ENCODE data around the gene CALHM3. TPM values are rescaled to one million over a fixed set of nuclear protein-coding genes. Genes with fewer than 3 reads are reported as not detected.

CALHM3 gene
- total and polyA plus RNA-seq, 2 of the 13 experiments (the other 11 are each of a cell fraction or from before 2014, with no cell fraction given), result not detected

DNA sequence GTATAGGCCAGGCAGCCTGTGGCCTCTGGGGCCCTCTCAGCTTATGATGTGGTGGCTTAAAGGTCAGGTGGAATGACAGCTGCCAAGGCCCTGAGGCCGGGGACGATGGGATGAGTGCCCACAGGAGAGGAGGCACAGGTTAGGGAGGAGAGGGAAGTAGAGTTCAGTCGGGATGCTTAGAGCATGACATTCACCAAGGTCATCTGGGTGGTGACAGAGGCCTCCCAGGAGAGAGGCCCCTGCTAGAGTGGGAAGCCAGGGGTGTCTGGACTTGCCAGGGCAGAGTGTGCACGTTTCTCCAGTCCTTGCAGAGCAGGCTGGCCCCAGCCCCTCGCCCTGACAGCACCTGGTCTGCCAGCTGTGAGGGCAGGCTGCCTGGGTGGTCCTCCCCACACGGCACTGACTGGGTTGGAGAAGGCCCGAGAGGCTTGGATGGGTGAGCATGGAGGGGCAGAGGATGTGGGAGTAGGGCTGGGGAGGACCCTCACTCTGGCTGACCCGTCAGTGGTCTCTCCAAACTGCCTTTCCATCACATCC, 21.8 kb downstream of the CALHM3 start:
- ChIA-PET CTCF (ENCODE audit: low intra/inter-chr PET ratio, low total read pairs) (no interaction called here), POLR2A (no interaction called here)
- in situ Hi-C loops (cut with HindIII; ENCODE audit: extremely low pct_ligation_motif_present, low pct_unique_long_range_greater_than_20kb) (no loop called here), intact Hi-C loops (cut with micrococcal nuclease; ENCODE audit: unreplicated experiment) (no loop called here)
- ATAC-seq (peak; percentile 13; the same call in 2 of the 3 replicates), FAIRE-seq (no peak), DNase-seq (ENCODE audit: low spot score) (no peak)
- Histone ChIP-seq H3K4me2 (ENCODE audit: low read depth, low read length) (no peak overlapping the region), H3K9ac (ENCODE audit: insufficient read depth, low read depth, low read length) (no peak overlapping the region), H2AFZ (ENCODE audit: low read length) (no peak overlapping the region), H3K27me3 (ENCODE audit: control insufficient read depth in 1 of 2, insufficient read depth in 2 of 2, low read length in 2 of 2) (peaks cover 1 to 27% of the 10 kb centered on the region in 2 experiments), H4K20me1 (ENCODE audit: insufficient read depth, low read length) (no peaks in the 10 kb centered on the region), H3K79me2 (ENCODE audit: insufficient read depth, low read length) (no peaks in the 10 kb centered on the region), H3K9me3 (ENCODE audit: low read length) (no peaks in the 10 kb centered on the region), H3K4me3 (replicated peaks in 1 of 3; ENCODE audit: insufficient read depth in 1 of 3, low read depth in 2 of 3, low read length in 3 of 3) (no peak overlapping the region), H3K4me1 (ENCODE audit: insufficient read depth, low read length) (peaks cover 25% of the 10 kb centered on the region), H3K27ac (ENCODE audit: extremely low read length, insufficient read depth, low read length) (no peak overlapping the region), H3K36me3 (replicated peaks in 1 of 2; ENCODE audit: control insufficient read depth in 1 of 2, insufficient read depth in 2 of 2, low read length in 2 of 2) (no peaks in the 10 kb centered on the region)
- no peak for TF ChIP-seq ZNF768 (CRISPR knock-in tag; IDR thresholded peaks at IDR 0.05)
- no peak for TF ChIP-seq DR1 (CRISPR knock-in tag; IDR thresholded peaks at IDR 0.05)
- no peak for TF ChIP-seq E2F5 (CRISPR knock-in tag; conservative IDR thresholded peaks at IDR 0.05)
- TF ChIP-seq ZNF770 (CRISPR knock-in tag; IDR thresholded peaks at IDR 0.05), result no peak
- TF ChIP-seq ZFAT (CRISPR knock-in tag; conservative IDR thresholded peaks at IDR 0.05), result no peak
- peak; percentile 12; the same call in 1 of the 2 replicates for TF ChIP-seq ZFX (CRISPR knock-in tag; IDR thresholded peaks at IDR 0.05; ENCODE audit: low read depth)
- no peak for TF ChIP-seq POLR2G (IDR thresholded peaks at IDR 0.05; ENCODE audit: low read depth, low read length)
- WGBS (ENCODE audit: low lambda C conversion rate), result 3% methylated on average over 3 of the region's 8 CpGs
- BruUV-seq (replicated peaks), result no TSS peak
